ENCODE results near the gene LGALS1. TPM values are rescaled to one million over a fixed set of nuclear protein-coding genes. Genes with fewer than 3 reads are reported as not detected.

LGALS1 gene
- total RNA-seq, 1 donor from 2014 or later: 50.7 TPM

DNA sequence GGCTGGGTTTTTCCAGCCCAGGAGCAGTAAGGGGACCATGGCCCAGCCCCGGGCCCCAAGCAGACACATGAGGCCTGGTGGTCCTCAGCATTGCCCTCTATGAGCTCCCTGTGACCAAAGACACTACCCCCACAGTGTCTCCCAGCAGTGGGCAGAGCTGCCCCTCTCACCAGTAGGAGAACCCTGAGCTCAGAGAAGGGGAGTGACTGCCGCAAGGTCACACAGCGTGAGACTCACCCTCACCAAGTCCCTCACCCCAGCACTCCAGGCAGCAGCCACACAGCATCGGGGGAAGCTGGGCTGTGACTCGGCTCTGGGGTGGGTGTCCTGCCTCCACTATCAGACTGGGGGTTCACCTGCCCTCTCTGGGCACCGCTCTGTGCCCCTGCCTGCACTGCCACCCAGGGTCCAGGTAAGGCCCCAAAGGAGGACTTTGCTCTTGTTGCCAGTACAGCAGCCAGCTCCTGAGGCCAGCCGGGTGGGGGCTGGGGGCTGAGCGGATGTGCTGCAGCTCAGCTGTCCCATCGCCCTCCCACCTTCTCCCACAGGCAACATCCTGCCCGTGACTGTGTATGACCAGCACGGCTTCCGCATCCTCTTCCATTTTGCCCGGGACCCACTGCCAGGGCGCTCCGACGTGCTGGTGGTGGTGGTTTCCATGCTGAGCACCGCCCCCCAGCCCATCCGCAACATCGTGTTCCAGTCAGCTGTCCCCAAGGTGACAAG is 43.8 kb upstream of the LGALS1 start:
- TF ChIP-seq, protein P1, sequence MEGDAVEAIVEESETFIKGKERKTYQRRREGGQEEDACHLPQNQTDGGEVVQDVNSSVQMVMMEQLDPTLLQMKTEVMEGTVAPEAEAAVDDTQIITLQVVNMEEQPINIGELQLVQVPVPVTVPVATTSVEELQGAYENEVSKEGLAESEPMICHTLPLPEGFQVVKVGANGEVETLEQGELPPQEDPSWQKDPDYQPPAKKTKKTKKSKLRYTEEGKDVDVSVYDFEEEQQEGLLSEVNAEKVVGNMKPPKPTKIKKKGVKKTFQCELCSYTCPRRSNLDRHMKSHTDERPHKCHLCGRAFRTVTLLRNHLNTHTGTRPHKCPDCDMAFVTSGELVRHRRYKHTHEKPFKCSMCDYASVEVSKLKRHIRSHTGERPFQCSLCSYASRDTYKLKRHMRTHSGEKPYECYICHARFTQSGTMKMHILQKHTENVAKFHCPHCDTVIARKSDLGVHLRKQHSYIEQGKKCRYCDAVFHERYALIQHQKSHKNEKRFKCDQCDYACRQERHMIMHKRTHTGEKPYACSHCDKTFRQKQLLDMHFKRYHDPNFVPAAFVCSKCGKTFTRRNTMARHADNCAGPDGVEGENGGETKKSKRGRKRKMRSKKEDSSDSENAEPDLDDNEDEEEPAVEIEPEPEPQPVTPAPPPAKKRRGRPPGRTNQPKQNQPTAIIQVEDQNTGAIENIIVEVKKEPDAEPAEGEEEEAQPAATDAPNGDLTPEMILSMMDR (IDR thresholded peaks at IDR 0.05; ENCODE audit: partially characterized antibody, unreplicated experiment): no peak
- no peak overlapping the region for H3K4me3 Mint-ChIP-seq (ENCODE audit: unreplicated experiment)
- DNase-seq: no peak
- no peak overlapping the region for H3K27ac Mint-ChIP-seq (ENCODE audit: unreplicated experiment)
- H3K36me3 Mint-ChIP-seq (ENCODE audit: unreplicated experiment): no peaks in the 10 kb centered on the region
- H3K4me1 Mint-ChIP-seq (ENCODE audit: low read depth, unreplicated experiment): peaks cover 12% of the 10 kb centered on the region
- H3K9me3 Mint-ChIP-seq (ENCODE audit: unreplicated experiment): peaks cover 8% of the 10 kb centered on the region
- H3K27me3 Mint-ChIP-seq (ENCODE audit: unreplicated experiment): peaks cover 7% of the 10 kb centered on the region

DNA sequence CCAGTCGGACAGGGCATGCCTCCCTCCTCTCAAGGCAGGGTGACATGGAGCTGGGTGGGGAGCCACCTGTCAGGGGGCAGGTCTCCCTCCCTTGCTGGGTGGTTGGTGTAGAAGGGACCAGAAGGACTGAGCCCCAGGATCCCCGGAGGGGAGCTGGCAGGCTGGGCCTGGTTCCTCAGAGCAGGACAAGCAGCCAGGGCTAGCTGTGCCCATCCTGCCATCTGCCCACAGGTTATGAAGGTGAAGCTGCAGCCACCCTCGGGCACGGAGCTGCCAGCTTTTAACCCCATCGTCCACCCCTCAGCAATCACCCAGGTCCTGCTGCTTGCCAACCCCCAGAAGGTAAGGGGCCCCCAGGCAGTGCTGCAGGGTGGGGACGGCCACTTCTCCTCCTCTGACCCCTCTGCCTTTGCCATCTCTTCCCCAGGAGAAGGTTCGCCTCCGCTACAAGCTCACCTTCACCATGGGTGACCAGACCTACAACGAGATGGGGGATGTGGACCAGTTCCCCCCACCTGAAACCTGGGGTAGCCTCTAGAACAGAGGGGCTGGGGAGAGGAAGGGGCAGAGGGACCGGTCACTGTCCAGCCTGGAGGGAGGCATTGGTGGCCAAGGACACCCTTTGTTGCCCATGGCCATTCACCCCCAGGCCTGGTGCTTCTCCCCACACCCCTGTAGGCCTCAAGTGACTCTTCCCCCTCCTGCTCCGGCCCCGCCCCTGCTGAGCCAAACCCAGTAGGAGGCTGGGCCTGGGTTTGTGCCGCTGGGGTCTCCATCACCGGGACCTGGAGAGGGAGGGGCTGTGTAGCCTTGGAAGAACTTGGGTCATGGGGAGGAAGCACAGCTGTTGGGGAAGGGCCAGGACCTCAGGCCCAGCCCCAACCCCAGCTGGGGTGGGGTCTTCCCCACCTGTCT is 43.0 kb upstream of the LGALS1 start:
- H3K36me3 Mint-ChIP-seq (ENCODE audit: unreplicated experiment): no peaks in the 10 kb centered on the region
- H3K4me1 Mint-ChIP-seq (ENCODE audit: low read depth, unreplicated experiment): peaks cover 12% of the 10 kb centered on the region
- H3K9me3 Mint-ChIP-seq (ENCODE audit: unreplicated experiment): peaks cover 8% of the 10 kb centered on the region
- H3K27ac Mint-ChIP-seq (ENCODE audit: unreplicated experiment): peak overlapping the region; percentile 22
- TF ChIP-seq, protein P1 (IDR thresholded peaks at IDR 0.05; ENCODE audit: partially characterized antibody, unreplicated experiment): no peak
- no peak overlapping the region for H3K4me3 Mint-ChIP-seq (ENCODE audit: unreplicated experiment)
- peaks cover 7% of the 10 kb centered on the region for H3K27me3 Mint-ChIP-seq (ENCODE audit: unreplicated experiment)
- no peak for DNase-seq

DNA sequence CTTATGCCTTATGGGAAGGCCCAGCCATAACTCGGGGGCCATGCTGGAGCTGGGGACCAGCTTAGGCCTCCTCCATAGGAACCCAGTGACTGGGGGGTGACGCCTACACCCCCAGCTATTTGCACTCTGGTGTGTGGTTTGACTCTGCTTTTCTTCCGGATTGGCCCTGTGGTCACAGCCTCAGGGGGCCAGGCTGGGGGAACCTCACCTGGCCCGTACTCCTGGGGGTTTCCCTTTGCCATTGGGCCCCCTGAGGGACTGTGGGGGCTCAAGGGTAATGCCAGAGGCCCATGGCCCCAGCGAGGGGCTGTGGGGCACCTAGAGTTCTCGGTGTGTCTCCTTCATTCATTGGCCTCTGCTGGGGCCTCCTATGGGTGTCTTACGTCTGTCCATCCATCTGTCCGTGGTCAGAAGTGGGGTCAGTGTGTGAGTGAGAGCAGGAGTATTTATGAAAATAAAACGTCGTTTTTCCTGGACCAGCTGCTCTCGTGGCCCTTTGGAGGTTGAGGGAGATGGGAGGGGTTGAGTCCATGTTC is 42.3 kb upstream of the LGALS1 start:
- Mint-ChIP-seq H3K4me3 (ENCODE audit: unreplicated experiment) (peak overlapping the region; percentile 61), H3K27me3 (ENCODE audit: unreplicated experiment) (peaks cover 7% of the 10 kb centered on the region), H3K36me3 (ENCODE audit: unreplicated experiment) (no peaks in the 10 kb centered on the region), H3K4me1 (ENCODE audit: low read depth, unreplicated experiment) (peaks cover 12% of the 10 kb centered on the region), H3K9me3 (ENCODE audit: unreplicated experiment) (peaks cover 8% of the 10 kb centered on the region), H3K27ac (ENCODE audit: unreplicated experiment) (peak overlapping the region; percentile 96)
- DNase-seq: no peak
- TF ChIP-seq, protein P1 (IDR thresholded peaks at IDR 0.05; ENCODE audit: partially characterized antibody, unreplicated experiment): no peak

DNA sequence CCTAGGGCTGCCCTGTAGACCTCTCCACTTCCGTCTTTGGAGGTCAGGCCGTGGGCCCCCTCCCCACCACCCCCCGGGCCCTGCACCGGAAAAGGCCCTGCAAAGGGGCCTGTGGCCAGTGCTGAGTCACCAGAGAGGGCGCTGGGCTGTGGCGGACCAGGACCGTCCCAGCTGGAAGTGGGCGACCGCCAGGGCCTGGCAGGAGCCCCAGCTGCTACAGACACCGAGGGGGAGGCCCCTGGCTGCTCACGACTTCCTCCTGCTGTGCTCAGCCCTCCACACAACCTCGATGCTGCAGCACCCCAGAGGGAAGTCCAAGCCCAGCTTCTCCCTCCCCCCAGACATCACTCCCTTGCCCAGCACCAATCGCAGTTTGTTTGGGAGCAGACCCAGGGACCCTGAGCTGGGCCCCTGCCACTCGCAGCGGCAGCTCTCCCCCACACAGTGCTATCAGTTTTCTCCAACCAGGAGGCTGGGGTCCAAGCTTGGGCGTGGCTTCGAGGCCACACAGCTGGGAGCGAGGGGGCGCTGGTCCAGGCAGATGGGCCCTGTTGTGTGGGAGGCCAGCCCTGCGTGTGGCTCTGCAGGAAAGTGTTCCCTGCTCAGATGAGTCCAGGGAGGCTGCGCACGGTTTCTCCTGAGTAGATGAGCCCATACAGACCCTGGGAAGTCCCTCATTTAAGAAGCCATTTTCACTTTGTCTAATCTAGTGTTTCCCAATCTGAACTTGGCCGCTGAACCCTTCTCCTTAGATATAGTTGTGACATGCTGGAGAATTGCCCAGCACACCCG is 41.6 kb upstream of the LGALS1 start:
- Mint-ChIP-seq H3K4me1 (ENCODE audit: low read depth, unreplicated experiment) (peaks cover 15% of the 10 kb centered on the region), H3K4me3 (ENCODE audit: unreplicated experiment) (peak overlapping the region; percentile 63), H3K27ac (ENCODE audit: unreplicated experiment) (peak overlapping the region; percentile 97), H3K36me3 (ENCODE audit: unreplicated experiment) (no peaks in the 10 kb centered on the region), H3K9me3 (ENCODE audit: unreplicated experiment) (peaks cover 8% of the 10 kb centered on the region), H3K27me3 (ENCODE audit: unreplicated experiment) (peaks cover 8% of the 10 kb centered on the region)
- TF ChIP-seq, protein P1 (IDR thresholded peaks at IDR 0.05; ENCODE audit: partially characterized antibody, unreplicated experiment): no peak
- peak; percentile 86 for DNase-seq
